Smooth muscle cell (in vitro differentiated cells): ENCODE results near the gene UNC50. TPM values are rescaled to one million over a fixed set of nuclear protein-coding genes. Genes with fewer than 3 reads are reported as not detected.

ENCODE experiments used
- DNase-seq: peaks from one replicate; lab custom pipeline; 2025; ENCODE audit not compliant: unreplicated experiment; lab: John Stamatoyannopoulos, UW
- H2AFZ ChIP-seq: fragments of 200-600 bp; sonication (generic); 2 replicates; pipeline ENCODE4 v1.6.0; 2016; ENCODE audit warnings: antibody characterized with exemption, low read depth, mild to moderate bottlenecking
- H3F3A ChIP-seq: fragments of 200-600 bp; sonication (generic); 2 replicates; pipeline ENCODE4 v1.6.0; 2017; ENCODE audit warnings: antibody characterized with exemption, low read depth
- H3K27ac ChIP-seq: fragments of 200-600 bp; sonication (generic); 2 replicates; pipeline ENCODE4 v1.5.1; 2016; ENCODE audit warnings: low read depth, mild to moderate bottlenecking
- H3K27me3 ChIP-seq: fragments of 200-600 bp; sonication (generic); 2 replicates; pipeline ENCODE4 v1.6.1; 2016; ENCODE audit warnings: low read depth, mild to moderate bottlenecking
- H3K36me3 ChIP-seq: fragments of 200-600 bp; sonication (generic); 2 replicates; pipeline ENCODE4 v1.5.1; 2016; ENCODE audit warnings: low read depth
- H3K4me1 ChIP-seq: fragments of 200-600 bp; sonication (generic); 2 replicates; pipeline ENCODE4 v1.5.1; 2016; ENCODE audit warnings: low read depth
- H3K4me2 ChIP-seq: fragments of 200-600 bp; sonication (generic); 2 replicates; pipeline ENCODE4 v1.6.0; 2016; ENCODE audit warnings: mild to moderate bottlenecking
- H3K4me3 ChIP-seq: fragments of 200-600 bp; sonication (generic); 2 replicates; pipeline ENCODE4 v1.5.1; 2016; ENCODE audit warnings: mild to moderate bottlenecking
- H3K79me2 ChIP-seq: fragments of 200-600 bp; sonication (generic); 2 replicates; pipeline ENCODE4 v1.6.0; 2016; ENCODE audit warnings: low read depth, mild to moderate bottlenecking
- H3K9ac ChIP-seq: fragments of 200-600 bp; sonication (generic); 2 replicates; pipeline ENCODE4 v1.6.0; 2016; ENCODE audit warnings: low read depth
- H3K9me3 ChIP-seq: fragments of 200-600 bp; sonication (generic); replicated peaks from 2 replicates; pipeline ENCODE4 v1.5.1; 2016; ENCODE audit warnings: low read depth
- H4K20me1 ChIP-seq: fragments of 200-600 bp; sonication (generic); 2 replicates; pipeline ENCODE4 v1.6.0; 2016; ENCODE audit warnings: low read depth
- WGBS: methylation state at CpG from one replicate; pipeline ENCODE4 v1.1.7; 2016; ENCODE audit warnings: low lambda C conversion rate; 5-methylcytosine and 5-hydroxymethylcytosine counted together
- polyA plus RNA-seq: library from polyadenylated mRNA; unstranded; fragments of >200 nt; fragmentation: Nextera tagmentation; extraction: Ambion mirVana; gene quantifications from 2 replicates; pipeline ENCODE4 v1.2.1, GENCODE V29; 2016
- total RNA-seq: library from RNA; depleted of rRNA; stranded (reverse); fragments of >200 nt; gene quantifications from 2 replicates; pipeline ENCODE4 v1.2.3, GENCODE V29; 2014
- TF ChIP-seq, protein P1 (sequence below): fragments of 200-600 bp; sonication (generic); IDR thresholded peaks from 2 replicates; pipeline ENCODE4 v1.5.1; 2017; ENCODE audit warnings: borderline replicate concordance, mild to moderate bottlenecking, antibody characterized with exemption; ENCODE audit not compliant: insufficient read depth, poor library complexity, severe bottlenecking

Gene UNC50
- total and polyA plus RNA-seq, 2 experiments from 2014 or later = 52.2 to 59.2 TPM

GRCh38 chr2:98606431-98606830, 2.0 kb upstream of the UNC50 start:
- H3K27me3 ChIP-seq = no peaks in the 10 kb centered on the region
- H3F3A ChIP-seq = no peaks in the 10 kb centered on the region
- H3K9ac ChIP-seq = no peak overlapping the region
- no peaks in the 10 kb centered on the region for H3K36me3 ChIP-seq
- WGBS = 95% methylated on average over 7 of the region's 7 CpGs
- peak overlapping the region; percentile 94 for H3K4me2 ChIP-seq
- H3K27ac ChIP-seq = no peak overlapping the region
- no peak overlapping the region for H2AFZ ChIP-seq
- peaks cover 52% of the 10 kb centered on the region for H3K79me2 ChIP-seq
- H3K4me3 ChIP-seq = no peak overlapping the region
- no peak for DNase-seq
- H3K4me1 ChIP-seq = peaks cover 23% of the 10 kb centered on the region
- peaks cover 8% of the 10 kb centered on the region for H4K20me1 ChIP-seq
- TF ChIP-seq, protein P1, sequence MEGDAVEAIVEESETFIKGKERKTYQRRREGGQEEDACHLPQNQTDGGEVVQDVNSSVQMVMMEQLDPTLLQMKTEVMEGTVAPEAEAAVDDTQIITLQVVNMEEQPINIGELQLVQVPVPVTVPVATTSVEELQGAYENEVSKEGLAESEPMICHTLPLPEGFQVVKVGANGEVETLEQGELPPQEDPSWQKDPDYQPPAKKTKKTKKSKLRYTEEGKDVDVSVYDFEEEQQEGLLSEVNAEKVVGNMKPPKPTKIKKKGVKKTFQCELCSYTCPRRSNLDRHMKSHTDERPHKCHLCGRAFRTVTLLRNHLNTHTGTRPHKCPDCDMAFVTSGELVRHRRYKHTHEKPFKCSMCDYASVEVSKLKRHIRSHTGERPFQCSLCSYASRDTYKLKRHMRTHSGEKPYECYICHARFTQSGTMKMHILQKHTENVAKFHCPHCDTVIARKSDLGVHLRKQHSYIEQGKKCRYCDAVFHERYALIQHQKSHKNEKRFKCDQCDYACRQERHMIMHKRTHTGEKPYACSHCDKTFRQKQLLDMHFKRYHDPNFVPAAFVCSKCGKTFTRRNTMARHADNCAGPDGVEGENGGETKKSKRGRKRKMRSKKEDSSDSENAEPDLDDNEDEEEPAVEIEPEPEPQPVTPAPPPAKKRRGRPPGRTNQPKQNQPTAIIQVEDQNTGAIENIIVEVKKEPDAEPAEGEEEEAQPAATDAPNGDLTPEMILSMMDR = no peak
- H3K9me3 ChIP-seq = no peaks in the 10 kb centered on the region

- Histone ChIP-seq H3K9me3 (no peaks in the 10 kb centered on the region), H3K4me2 (peak overlapping the region; percentile 94), H3K4me1 (peaks cover 23% of the 10 kb centered on the region), H3K4me3 (peak overlapping the region; percentile 89), H3K9ac (peak overlapping the region; percentile 33), H3K27me3 (no peaks in the 10 kb centered on the region), H3K79me2 (peaks cover 54% of the 10 kb centered on the region), H3K27ac (no peak overlapping the region), H2AFZ (no peak overlapping the region), H4K20me1 (peaks cover 3% of the 10 kb centered on the region), H3K36me3 (no peaks in the 10 kb centered on the region), H3F3A (no peaks in the 10 kb centered on the region)
- DNase-seq = no peak
- 89% methylated on average over 6 of the region's 6 CpGs for WGBS
- TF ChIP-seq, protein P1 = no peak
These were observed 1.3 kb upstream of the UNC50 start for GRCh38 chr2:98607104-98607503.

- Histone ChIP-seq H3K36me3 (peaks cover 2% of the 10 kb centered on the region), H3K4me2 (peak overlapping the region; percentile 94), H3K27ac (peak overlapping the region; percentile 97), H4K20me1 (peaks cover 3% of the 10 kb centered on the region), H3K27me3 (no peaks in the 10 kb centered on the region), H2AFZ (peak overlapping the region; percentile 78), H3K4me3 (peak overlapping the region; percentile 89), H3K4me1 (peaks cover 23% of the 10 kb centered on the region), H3K79me2 (peaks cover 54% of the 10 kb centered on the region), H3F3A (no peaks in the 10 kb centered on the region), H3K9me3 (no peaks in the 10 kb centered on the region), H3K9ac (peak overlapping the region; percentile 99)
- TF ChIP-seq, protein P1 = no peak
- no peak for DNase-seq
- WGBS = 17% methylated on average over 7 of the region's 7 CpGs
These were observed 661 bp upstream of the UNC50 start for GRCh38 chr2:98607741-98608115.

GRCh38 chr2:98608962-98609604, 694 bp downstream of the UNC50 start:
- Histone ChIP-seq H3K27ac (peak overlapping the region; percentile 97), H3K4me3 (peak overlapping the region; percentile 89), H3F3A (peaks cover 4% of the 10 kb centered on the region), H4K20me1 (peaks cover 3% of the 10 kb centered on the region), H3K9ac (peak overlapping the region; percentile 99), H3K36me3 (peaks cover 6% of the 10 kb centered on the region), H3K79me2 (peaks cover 54% of the 10 kb centered on the region), H3K4me2 (peak overlapping the region; percentile 94), H3K4me1 (peaks cover 23% of the 10 kb centered on the region), H2AFZ (peak overlapping the region; percentile 61), H3K27me3 (no peaks in the 10 kb centered on the region), H3K9me3 (no peaks in the 10 kb centered on the region)
- 3% methylated on average over 29 of the region's 29 CpGs for WGBS
- TF ChIP-seq, protein P1 = no peak
- no peak for DNase-seq
